Mononuclear cell (primary cell): ENCODE results near the gene EVL. TPM values are rescaled to one million over a fixed set of nuclear protein-coding genes. Genes with fewer than 3 reads are reported as not detected.

Source experiments
- H3K27me3 ChIP-seq: 2 replicates; pipeline ENCODE4 v1.6.0; 2011; ENCODE audit warnings: low read length, control low read depth; ENCODE audit not compliant: insufficient read depth
- H3K4me1 ChIP-seq: 2 replicates; pipeline ENCODE4 v1.5.1; 2011; ENCODE audit warnings: mild to moderate bottlenecking, low read length, control low read depth; ENCODE audit not compliant: insufficient read depth
- H3K4me3 ChIP-seq: 2 replicates; pipeline ENCODE4 v1.5.1; 2011; ENCODE audit warnings: mild to moderate bottlenecking, low read length, moderate library complexity
- H3K9me3 ChIP-seq: 2 replicates; pipeline ENCODE4 v1.5.1; 2011; ENCODE audit warnings: low read depth, mild to moderate bottlenecking, control low read depth, low read length
- total RNA-seq: library from RNA; depleted of rRNA; stranded (reverse); fragments of >200 nt; gene quantifications from one replicate; pipeline ENCODE4 v1.2.3, GENCODE V29; 2012

The EVL gene
- total RNA-seq, 1 donor: 425 TPM

DNA sequence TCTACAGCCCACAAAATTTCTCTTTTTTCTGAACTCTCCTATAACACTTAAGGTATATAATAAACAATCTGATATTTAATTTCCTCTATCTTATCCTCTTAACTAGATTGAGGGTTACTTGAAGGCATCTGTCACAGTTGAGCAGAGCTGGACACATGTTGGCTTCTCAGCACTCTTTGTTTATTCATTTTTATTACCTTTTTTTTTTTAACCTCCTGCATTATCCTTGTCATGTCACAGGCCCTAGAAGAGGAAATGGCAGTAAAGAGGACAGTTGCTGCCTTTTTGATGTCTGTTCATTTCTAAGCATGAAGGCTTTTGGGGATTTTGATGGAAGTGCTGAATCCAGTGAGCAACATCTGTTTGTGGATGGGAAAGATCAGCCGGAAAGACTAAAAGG lies 32.5 kb upstream of the EVL start:
- H3K27me3 ChIP-seq: no peaks in the 10 kb centered on the region

GRCh38 chr14:100033347-100034075 lies 31.7 kb upstream of the EVL start:
- Histone ChIP-seq H3K27me3 (no peaks in the 10 kb centered on the region), H3K9me3 (no peaks in the 10 kb centered on the region), H3K4me3 (no peak overlapping the region), H3K4me1 (peaks cover 6% of the 10 kb centered on the region)

More for the DNA sequence above, 32.5 kb upstream of the EVL start:
- no peaks in the 10 kb centered on the region for H3K9me3 ChIP-seq
- H3K4me3 ChIP-seq: no peak overlapping the region
- peaks cover 6% of the 10 kb centered on the region for H3K4me1 ChIP-seq

DNA sequence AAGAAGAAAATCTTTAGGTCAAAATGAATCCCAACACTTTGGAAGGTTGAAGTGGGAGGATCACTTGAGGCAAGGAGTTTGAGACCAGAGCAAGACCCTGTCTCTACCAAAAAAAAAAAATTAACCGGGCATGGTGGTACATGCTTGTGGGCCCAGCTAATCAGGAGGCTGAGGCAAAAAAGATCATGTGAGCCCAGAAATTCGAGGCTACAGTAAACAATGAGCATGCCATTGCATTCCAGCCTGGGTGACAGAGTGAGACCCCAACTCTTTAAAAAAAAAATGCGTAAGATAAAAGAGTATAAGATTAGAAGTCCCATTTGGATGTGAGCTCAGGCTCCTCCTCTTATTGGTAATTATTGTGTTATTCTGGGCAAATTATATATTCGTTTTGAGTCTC lies 30.8 kb upstream of the EVL start:
- H3K27me3 ChIP-seq: no peaks in the 10 kb centered on the region
- H3K4me1 ChIP-seq: peaks cover 6% of the 10 kb centered on the region
- no peak overlapping the region for H3K4me3 ChIP-seq
- no peaks in the 10 kb centered on the region for H3K9me3 ChIP-seq

DNA sequence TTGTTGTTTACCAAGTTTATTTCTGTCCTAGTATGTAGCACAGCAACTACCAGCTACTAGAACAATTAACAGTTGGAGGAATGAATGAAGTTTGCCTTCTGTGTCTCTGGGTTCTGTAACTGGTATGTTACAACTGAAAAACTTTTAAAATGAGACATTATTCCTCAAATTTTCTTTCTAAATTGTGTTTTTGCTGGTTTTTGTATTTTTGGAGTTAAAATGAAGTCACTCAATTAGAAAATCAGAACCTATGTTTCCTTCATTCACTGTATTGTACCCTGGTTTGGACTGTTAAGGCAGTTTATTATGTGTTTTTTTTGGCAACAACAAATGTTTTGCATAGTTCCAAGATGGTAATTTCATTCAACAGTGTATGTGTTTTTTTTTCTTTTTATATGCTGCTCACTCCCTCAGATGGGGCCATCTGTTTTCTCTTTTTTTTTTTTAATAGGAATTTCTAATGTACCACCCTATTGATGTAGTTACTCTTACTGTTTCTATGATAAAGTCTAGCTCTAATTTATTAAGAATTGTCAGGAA lies 30.2 kb upstream of the EVL start:
- Histone ChIP-seq H3K9me3 (no peaks in the 10 kb centered on the region), H3K27me3 (no peaks in the 10 kb centered on the region), H3K4me3 (no peak overlapping the region), H3K4me1 (peaks cover 6% of the 10 kb centered on the region)

- H3K4me3 ChIP-seq: no peak overlapping the region
- H3K27me3 ChIP-seq: no peaks in the 10 kb centered on the region
- peaks cover 6% of the 10 kb centered on the region for H3K4me1 ChIP-seq
- no peaks in the 10 kb centered on the region for H3K9me3 ChIP-seq
Measured at GRCh38 chr14:100035700-100036099, 29.5 kb upstream of the EVL start.

DNA sequence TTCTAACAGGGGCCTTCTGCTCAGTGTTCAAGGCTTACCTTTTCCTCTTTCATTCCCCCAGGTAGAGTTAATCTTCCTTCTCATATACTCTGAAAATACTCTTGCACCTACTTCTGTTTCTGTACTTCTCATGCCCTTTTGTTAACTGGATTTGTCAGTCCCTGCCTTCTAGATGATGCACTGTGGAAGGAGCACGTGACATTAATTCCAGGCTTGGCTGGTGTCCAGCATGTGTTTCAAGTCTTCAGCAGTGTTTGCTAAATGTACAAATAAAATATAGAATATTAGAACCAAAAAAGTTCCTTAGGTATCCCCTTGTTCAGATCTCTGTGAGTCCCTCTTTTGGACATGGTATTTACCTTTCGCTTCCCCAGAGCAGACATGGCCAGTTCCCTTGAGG lies 27.9 kb upstream of the EVL start:
- Histone ChIP-seq H3K4me1 (peaks cover 12% of the 10 kb centered on the region), H3K4me3 (no peak overlapping the region)

GRCh38 chr14:100038065-100038464 lies 27.2 kb upstream of the EVL start:
- Histone ChIP-seq H3K4me3 (no peak overlapping the region), H3K27me3 (no peaks in the 10 kb centered on the region), H3K4me1 (peaks cover 18% of the 10 kb centered on the region), H3K9me3 (no peaks in the 10 kb centered on the region)

More for the DNA sequence above, 27.9 kb upstream of the EVL start:
- H3K27me3 ChIP-seq: no peaks in the 10 kb centered on the region
- no peaks in the 10 kb centered on the region for H3K9me3 ChIP-seq

DNA sequence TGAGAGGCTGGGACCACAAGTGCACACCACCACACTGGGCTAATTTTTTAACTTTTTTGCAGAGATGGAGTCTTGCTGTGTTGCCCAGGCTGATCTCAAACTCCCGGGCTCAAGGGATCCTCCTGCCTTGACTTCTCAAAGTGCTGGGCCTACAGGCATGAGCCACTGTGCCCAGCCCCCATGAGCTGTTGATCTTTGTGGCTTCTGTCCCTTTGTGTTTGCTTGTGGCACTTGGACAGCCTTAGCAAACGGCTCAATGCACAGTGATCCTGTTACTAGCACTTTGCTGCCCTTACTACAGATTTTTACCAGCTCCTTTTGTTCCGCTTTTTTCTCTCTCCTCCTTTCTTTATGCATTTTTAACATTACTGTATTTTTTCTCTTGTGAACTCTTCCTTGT lies 25.3 kb upstream of the EVL start:
- no peaks in the 10 kb centered on the region for H3K27me3 ChIP-seq
- H3K4me3 ChIP-seq: no peak overlapping the region
- H3K9me3 ChIP-seq: no peaks in the 10 kb centered on the region
- peaks cover 18% of the 10 kb centered on the region for H3K4me1 ChIP-seq

GRCh38 chr14:100041271-100041670 lies 24.0 kb upstream of the EVL start:
- Histone ChIP-seq H3K27me3 (no peaks in the 10 kb centered on the region), H3K4me1 (peaks cover 18% of the 10 kb centered on the region), H3K9me3 (no peaks in the 10 kb centered on the region), H3K4me3 (no peak overlapping the region)

DNA sequence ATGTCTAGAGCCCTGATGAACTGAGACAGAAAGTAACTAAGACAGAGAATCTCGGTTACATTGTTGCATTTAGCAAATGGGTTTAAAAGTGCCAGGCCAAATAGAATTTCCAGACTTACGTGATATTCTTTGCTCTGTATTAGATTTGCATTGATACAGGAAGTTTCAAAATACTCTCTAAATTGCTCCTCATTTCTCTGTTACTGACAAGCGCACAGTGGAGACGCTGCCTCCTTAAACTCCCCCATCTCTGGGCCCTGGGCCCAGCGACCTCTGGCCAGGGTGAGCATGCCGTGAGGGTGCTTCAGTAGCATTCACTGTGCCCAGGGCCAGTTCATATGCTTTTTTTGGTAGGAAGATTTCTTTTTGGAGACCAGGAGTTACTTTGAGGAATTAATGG lies 22.9 kb upstream of the EVL start:
- Histone ChIP-seq H3K4me1 (peaks cover 18% of the 10 kb centered on the region), H3K27me3 (no peaks in the 10 kb centered on the region), H3K9me3 (no peaks in the 10 kb centered on the region), H3K4me3 (no peak overlapping the region)

DNA sequence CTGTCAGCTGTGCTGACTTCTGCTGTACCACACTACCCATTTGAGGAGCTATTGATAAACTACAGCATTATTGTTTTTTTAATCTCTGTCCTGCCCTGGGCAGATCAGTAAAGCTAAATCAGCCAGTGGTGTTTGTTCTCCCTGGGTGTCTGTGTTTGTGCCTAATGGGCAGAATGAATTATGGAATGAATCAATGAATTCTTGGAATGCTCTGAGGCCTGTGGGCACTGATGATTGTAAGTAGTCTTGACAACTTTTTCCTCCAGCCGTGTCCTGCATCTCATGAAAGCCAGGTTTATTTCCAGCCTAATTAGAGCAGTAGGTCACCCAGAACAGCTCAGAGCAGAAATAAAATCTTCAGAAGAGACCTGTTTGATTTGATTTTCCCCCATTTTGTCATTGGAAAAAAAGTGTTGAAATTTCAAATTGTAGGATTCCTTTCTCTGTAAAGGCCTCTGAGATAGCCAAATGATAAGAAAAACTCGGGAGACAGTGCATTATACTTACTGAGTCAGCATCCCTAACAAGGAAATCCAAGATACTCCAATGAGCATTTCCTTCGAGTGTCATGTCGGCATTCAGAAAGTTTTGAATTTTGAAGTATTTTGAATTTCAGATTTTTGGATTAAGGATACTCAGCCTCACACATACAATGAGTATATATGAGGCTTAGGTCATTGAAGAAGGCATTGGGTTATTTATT lies 19.4 kb upstream of the EVL start:
- Histone ChIP-seq H3K9me3 (no peaks in the 10 kb centered on the region), H3K27me3 (no peaks in the 10 kb centered on the region), H3K4me1 (peaks cover 18% of the 10 kb centered on the region), H3K4me3 (no peak overlapping the region)

- Histone ChIP-seq H3K4me3 (no peak overlapping the region), H3K4me1 (peaks cover 3% of the 10 kb centered on the region), H3K9me3 (no peaks in the 10 kb centered on the region), H3K27me3 (no peaks in the 10 kb centered on the region)
Measured at GRCh38 chr14:100047600-100047999, 17.6 kb upstream of the EVL start.

DNA sequence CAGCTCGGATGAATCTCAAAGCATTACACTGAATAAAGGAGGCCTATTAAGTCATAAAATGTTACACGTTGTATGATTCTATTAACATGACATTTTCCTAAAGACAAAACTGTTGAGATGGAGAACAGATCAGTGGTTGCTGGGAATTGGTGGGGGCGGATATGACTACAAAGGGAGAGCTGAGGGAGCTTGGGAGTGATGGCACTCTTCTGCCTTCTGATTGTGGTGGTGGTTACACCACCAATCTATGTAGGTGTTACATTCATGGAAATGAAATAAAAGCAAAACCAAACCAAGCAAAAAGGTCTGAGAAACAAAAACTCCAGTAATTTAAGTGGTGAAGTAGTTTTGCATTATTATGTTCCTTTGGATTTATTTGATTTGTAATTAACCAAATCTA lies 16.4 kb upstream of the EVL start:
- H3K27me3 ChIP-seq: no peaks in the 10 kb centered on the region
- no peaks in the 10 kb centered on the region for H3K9me3 ChIP-seq
- no peak overlapping the region for H3K4me3 ChIP-seq
- H3K4me1 ChIP-seq: no peaks in the 10 kb centered on the region

GRCh38 chr14:100049220-100049619 lies 16.0 kb upstream of the EVL start:
- H3K4me3 ChIP-seq: no peak overlapping the region
- no peaks in the 10 kb centered on the region for H3K27me3 ChIP-seq
- no peaks in the 10 kb centered on the region for H3K9me3 ChIP-seq
- no peaks in the 10 kb centered on the region for H3K4me1 ChIP-seq

- H3K4me3 ChIP-seq: no peak overlapping the region
- no peaks in the 10 kb centered on the region for H3K4me1 ChIP-seq
- H3K9me3 ChIP-seq: no peaks in the 10 kb centered on the region
- H3K27me3 ChIP-seq: no peaks in the 10 kb centered on the region
Measured at GRCh38 chr14:100051103-100051502, 14.1 kb upstream of the EVL start.

DNA sequence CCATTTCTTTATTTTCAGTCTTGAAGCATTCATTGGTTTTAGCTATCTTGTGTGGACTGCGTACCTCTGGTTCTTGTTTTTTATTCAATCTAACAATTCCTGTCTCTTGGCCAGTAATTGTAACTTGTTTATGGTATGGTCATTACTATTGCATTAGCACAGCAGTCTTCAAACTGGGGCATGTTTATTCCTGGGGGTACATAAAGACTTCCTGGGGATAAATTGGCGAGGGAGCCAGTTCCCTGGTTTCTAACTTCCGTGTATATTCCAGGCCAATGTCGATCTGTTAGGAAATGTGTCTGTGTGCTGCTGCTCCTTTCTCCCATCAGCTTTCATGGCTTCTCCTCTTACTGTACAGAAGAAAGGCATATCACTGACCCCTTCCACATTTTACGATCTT lies 13.7 kb upstream of the EVL start:
- H3K9me3 ChIP-seq: no peaks in the 10 kb centered on the region
- H3K4me1 ChIP-seq: no peaks in the 10 kb centered on the region
- no peak overlapping the region for H3K4me3 ChIP-seq
- H3K27me3 ChIP-seq: no peaks in the 10 kb centered on the region
